Common myeloid progenitor, CD34-positive (primary cell): ENCODE data around the gene CAMTA1.

Experiments used
- CTCF ChIA-PET: fragments of 350-600 bp; sonication (Branson Sonifier 250); formaldehyde crosslinking; loops from one replicate; lab custom pipeline; 2021; ENCODE audit warnings: antibody characterized with exemption; lab: Charles Lee
- POLR2A ChIA-PET: fragments of 350-600 bp; sonication (Branson Sonifier 250); formaldehyde crosslinking; loops from one replicate; lab custom pipeline; 2021; ENCODE audit warnings: antibody characterized with exemption; lab: Charles Lee
- DNase-seq, 3 donors: peaks; one replicate each; pipeline versions ENCODE4 v3.0.0 to v3.0.0-alpha.2; 2013
- H3K27ac ChIP-seq, 2 experiments: 1 replicate in 1 of 2; 2 replicates in 1 of 2; pipeline ENCODE4 v1.7.0; 2013; ENCODE audit warnings: inconsistent platforms in 2 of 2, low read length in 2 of 2, mild to moderate bottlenecking in 2 of 2, low read depth in 1 of 2, moderate library complexity in 1 of 2; ENCODE audit not compliant: severe bottlenecking in 2 of 2, insufficient read depth in 1 of 2, poor library complexity in 1 of 2
- H3K27me3 ChIP-seq, 5 experiments: replicated peaks in 2 of 5; 1 replicate in 3 of 5; 2 replicates in 2 of 5; pipeline versions ENCODE4 v1.6.1 to v1.7.0; 2013; ENCODE audit warnings: low read length in 4 of 5, mild to moderate bottlenecking in 2 of 5, moderate library complexity in 2 of 5, inconsistent platforms in 1 of 5; ENCODE audit not compliant: insufficient read depth in 5 of 5, control insufficient read depth in 4 of 5
- H3K36me3 ChIP-seq, 4 experiments: 1 replicate in 2 of 4; 2 replicates in 2 of 4; pipeline versions ENCODE4 v1.6.1 to v1.7.0; 2013; ENCODE audit warnings: low read length in 3 of 4, control low read depth in 1 of 4, mild to moderate bottlenecking in 1 of 4; ENCODE audit not compliant: control insufficient read depth in 4 of 4, insufficient read depth in 4 of 4
- H3K4me1 ChIP-seq, 4 experiments: 1 replicate in 3 of 4; 2 replicates in 1 of 4; pipeline versions ENCODE4 v1.6.1 to v1.7.1; 2013; ENCODE audit warnings: low read length in 3 of 4, mild to moderate bottlenecking in 3 of 4, control low read depth in 1 of 4, inconsistent platforms in 1 of 4, moderate library complexity in 1 of 4; ENCODE audit not compliant: control insufficient read depth in 4 of 4, insufficient read depth in 4 of 4; ENCODE audit errors: control extremely low read depth in 1 of 4
- H3K4me3 ChIP-seq, 7 experiments: 1 replicate in 4 of 7; 2 replicates in 3 of 7; pipeline versions ENCODE4 v1.5.1 to v1.7.0; 2013; ENCODE audit warnings: mild to moderate bottlenecking in 7 of 7, low read length in 6 of 7, moderate library complexity in 6 of 7, inconsistent platforms in 2 of 7, low read depth in 2 of 7, control low read depth in 1 of 7; ENCODE audit not compliant: insufficient read depth in 4 of 7, control insufficient read depth in 1 of 7; ENCODE audit errors: extremely low read depth in 1 of 7
- H3K9me3 ChIP-seq, 5 experiments: 1 replicate in 4 of 5; 2 replicates in 1 of 5; pipeline versions ENCODE4 v1.6.1 to v1.7.1; 2013; ENCODE audit warnings: low read length in 4 of 5, mild to moderate bottlenecking in 2 of 5, inconsistent platforms in 1 of 5, low read depth in 1 of 5, moderate library complexity in 1 of 5; ENCODE audit not compliant: control insufficient read depth in 4 of 5, insufficient read depth in 2 of 5; ENCODE audit errors: control extremely low read depth in 1 of 5
- WGBS: methylation state at CpG from one replicate; pipeline ENCODE4 v1.1.5; 2013; ENCODE audit not compliant: insufficient coverage; 5-methylcytosine and 5-hydroxymethylcytosine counted together

CAMTA1 gene

GRCh38 chr1:7558041-7558461, 772.8 kb downstream of the CAMTA1 start:
- no peak for DNase-seq
- POLR2A ChIA-PET = no interaction called here
- CTCF ChIA-PET = interaction anchor here (2.1 kb wide), 1 partner anchor 90 kb away, joined by 4 read pairs; no protein-coding TSS in a partner anchor
- H3K4me1 ChIP-seq = peaks cover 0 to 13% (median 4%) of the 10 kb centered on the region in 4 experiments
- WGBS = 93% methylated on average over 11 of the region's 16 CpGs
- H3K9me3 ChIP-seq = peaks cover 0 to 5% (median 3%) of the 10 kb centered on the region in 5 experiments
- H3K27ac ChIP-seq = no peak overlapping the region
- no peak overlapping the region for H3K4me3 ChIP-seq
- no peaks in the 10 kb centered on the region for H3K36me3 ChIP-seq
- no peaks in the 10 kb centered on the region for H3K27me3 ChIP-seq

- WGBS = 97% methylated on average over 9 of the region's 10 CpGs
- H3K27me3 ChIP-seq = no peaks in the 10 kb centered on the region
- CTCF ChIA-PET = interaction anchor here (0.8 to 2.1 kb wide), 2 partner anchors 11 to 89 kb away, joined by 3 to 4 read pairs; no protein-coding TSS in a partner anchor
Measured at GRCh38 chr1:7558481-7558880, 773.2 kb downstream of the CAMTA1 start.

GRCh38 chr1:7558921-7559869, 773.9 kb downstream of the CAMTA1 start:
- no peaks in the 10 kb centered on the region for H3K27me3 ChIP-seq
- no peak overlapping the region for H3K4me3 ChIP-seq
- peaks cover 0 to 3% (median 2%) of the 10 kb centered on the region in 5 experiments for H3K9me3 ChIP-seq
- H3K36me3 ChIP-seq = no peaks in the 10 kb centered on the region
- H3K27ac ChIP-seq = no peak overlapping the region
- H3K4me1 ChIP-seq = peaks cover 0 to 13% (median 4%) of the 10 kb centered on the region in 4 experiments
- CTCF ChIA-PET = interaction anchor here (0.8 to 2.1 kb wide), 2 partner anchors 11 to 89 kb away, joined by 3 to 4 read pairs; no protein-coding TSS in a partner anchor
- DNase-seq = no peak
- POLR2A ChIA-PET = no interaction called here
- 96% methylated on average over 14 of the region's 24 CpGs for WGBS

More at GRCh38 chr1:7558481-7558880, 773.2 kb downstream of the CAMTA1 start:
- Histone ChIP-seq H3K4me1 (peaks cover 0 to 13% (median 4%) of the 10 kb centered on the region in 4 experiments), H3K27ac (no peak overlapping the region), H3K4me3 (no peak overlapping the region), H3K9me3 (peaks cover 0 to 5% (median 3%) of the 10 kb centered on the region in 5 experiments), H3K36me3 (no peaks in the 10 kb centered on the region)
- POLR2A ChIA-PET = no interaction called here
- DNase-seq = no peak

- peaks cover 0 to 11% (median under 1%) of the 10 kb centered on the region in 4 experiments for H3K4me1 ChIP-seq
- POLR2A ChIA-PET = no interaction called here
- no peak overlapping the region for H3K4me3 ChIP-seq
- H3K27ac ChIP-seq = no peak overlapping the region
- no peaks in the 10 kb centered on the region for H3K36me3 ChIP-seq
- WGBS = 92% methylated on average over 4 of the region's 4 CpGs
- H3K9me3 ChIP-seq = no peaks in the 10 kb centered on the region
- H3K27me3 ChIP-seq = no peaks in the 10 kb centered on the region
- CTCF ChIA-PET = interaction anchor here (0.5 to 2.1 kb wide), 2 partner anchors 88 to 625 kb away, joined by 4 read pairs; no protein-coding TSS in a partner anchor
- no peak for DNase-seq
Measured at GRCh38 chr1:7560128-7560527, 774.9 kb downstream of the CAMTA1 start.

- ChIA-PET POLR2A (no interaction called here), CTCF (no interaction called here)
- peaks cover 0 to 6% (median 0%) of the 10 kb centered on the region in 4 experiments for H3K4me1 ChIP-seq
- no peak overlapping the region for H3K27ac ChIP-seq
- no peaks in the 10 kb centered on the region for H3K36me3 ChIP-seq
- no peaks in the 10 kb centered on the region for H3K27me3 ChIP-seq
- no peaks in the 10 kb centered on the region for H3K9me3 ChIP-seq
- DNase-seq = no peak
- no peak overlapping the region for H3K4me3 ChIP-seq
- WGBS = 98% methylated on average over 15 of the region's 15 CpGs
Measured at GRCh38 chr1:7560601-7561181, 775.4 kb downstream of the CAMTA1 start.

- POLR2A ChIA-PET = no interaction called here
- CTCF ChIA-PET = interaction anchor here (0.9 kb wide), 1 partner anchor 8 kb away, joined by 3 read pairs; no protein-coding TSS in a partner anchor
- DNase-seq = peak in 2 of 3 donors; percentile 26 to 33
Measured at GRCh38 chr1:7561331-7561921, 776.2 kb downstream of the CAMTA1 start.

More at GRCh38 chr1:7561331-7561921, 776.2 kb downstream of the CAMTA1 start:
- Histone ChIP-seq H3K9me3 (no peaks in the 10 kb centered on the region), H3K4me3 (no peak overlapping the region), H3K27me3 (peaks cover 0 to 1% (median 0%) of the 10 kb centered on the region in 5 experiments), H3K27ac (no peak overlapping the region), H3K4me1 (no peaks in the 10 kb centered on the region), H3K36me3 (no peaks in the 10 kb centered on the region)
- 77% methylated on average over 16 of the region's 16 CpGs for WGBS
